ENCODE measurements around the gene RIPK1. TPM values are rescaled to one million over a fixed set of nuclear protein-coding genes. Genes with fewer than 3 reads are reported as not detected.

Gene RIPK1
- total RNA-seq, 1 experiment from 2014 or later: 19.1 TPM

- ChIA-PET CTCF (no interaction called here), RAD21 (ENCODE audit: low non-redundant PET in 1 of 2, low total read pairs in 2 of 2, uncharacterized antibody in 2 of 2, unreplicated experiment in 2 of 2) (no interaction called here), POLR2A (no interaction called here)
- no TSS peak for BruUV-seq (replicated peaks)
- no peak overlapping the region for H2AFZ ChIP-seq (ENCODE audit: low read depth, low read length, poor library complexity, severe bottlenecking)
- H3K4me3 ChIP-seq (replicated peaks in 1 of 2; ENCODE audit: low read depth in 1 of 2, low read length in 2 of 2): no peak overlapping the region
- ATAC-seq (no peak), DNase-seq (ENCODE audit: low read depth, low spot score) (no peak)
- no peaks in the 10 kb centered on the region for H3K9me2 ChIP-seq (ENCODE audit: insufficient read depth)
- intact Hi-C loops (cut with micrococcal nuclease): no loop called here
- no peak overlapping the region for H3K9ac ChIP-seq (ENCODE audit: low read length)
- no peak overlapping the region for H3K4me2 ChIP-seq (ENCODE audit: low read length)
- H3K36me3 ChIP-seq (ENCODE audit: control insufficient read depth in 1 of 2, insufficient read depth in 2 of 2, low read length in 2 of 2): peaks cover 3 to 21% of the 10 kb centered on the region in 2 experiments; a peak in 2 of 4 replicates
- H3K27me3 ChIP-seq (ENCODE audit: insufficient read depth, low read length): no peaks in the 10 kb centered on the region
- H3K27ac ChIP-seq (ENCODE audit: low read depth, low read length): no peak overlapping the region
- peaks cover 82% of the 10 kb centered on the region for H3K79me2 ChIP-seq (ENCODE audit: insufficient read depth, low read length)
- H3K4me1 ChIP-seq (ENCODE audit: control insufficient read depth in 1 of 2, insufficient read depth in 2 of 2, low read length in 2 of 2): peaks cover 0 to 10% of the 10 kb centered on the region in 2 experiments; a peak in 2 of 4 replicates
- no peaks in the 10 kb centered on the region for H3K9me3 ChIP-seq (ENCODE audit: control insufficient read depth in 1 of 2, insufficient read depth in 1 of 2, low read depth in 1 of 2, low read length in 2 of 2)
- no peak for TF ChIP-seq POLR2A (IDR thresholded peaks at IDR 0.05; ENCODE audit: borderline replicate concordance, extremely low read depth, insufficient read depth, insufficient read length)
- no peak for TF ChIP-seq ZFX (IDR thresholded peaks at IDR 0.05)
- TF ChIP-seq EGR1 (IDR thresholded peaks at IDR 0.05; ENCODE audit: low read depth): no peak
- H4K20me1 ChIP-seq (ENCODE audit: insufficient read depth): no peaks in the 10 kb centered on the region
Observed at GRCh38 chr6:3073382-3073781, 5.1 kb downstream of the RIPK1 start.

DNA sequence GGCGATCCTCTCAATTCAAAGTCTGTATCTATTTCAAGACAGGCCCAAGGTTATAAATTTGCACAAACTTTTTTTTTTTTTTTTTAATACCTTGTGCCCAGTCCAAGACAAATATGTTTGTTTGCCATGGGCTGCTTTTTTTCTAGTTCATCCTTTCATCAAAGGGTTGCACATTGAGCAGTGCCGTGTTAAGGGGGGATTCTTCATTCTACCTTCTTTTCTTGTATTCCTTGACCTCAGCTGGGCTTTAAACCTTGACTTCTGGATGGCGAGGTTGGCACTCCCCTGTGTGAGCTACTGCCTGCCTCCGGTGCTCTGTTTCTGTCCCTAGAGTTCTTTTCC is 7.4 kb downstream of the RIPK1 start:
- POLR2A ChIA-PET: no interaction called here
- Histone ChIP-seq H3K4me2 (ENCODE audit: low read length) (no peak overlapping the region), H3K27me3 (ENCODE audit: insufficient read depth, low read length) (no peaks in the 10 kb centered on the region), H3K4me1 (ENCODE audit: control insufficient read depth in 1 of 2, insufficient read depth in 2 of 2, low read length in 2 of 2) (no peaks in the 10 kb centered on the region), H4K20me1 (ENCODE audit: insufficient read depth) (no peaks in the 10 kb centered on the region), H3K36me3 (ENCODE audit: control insufficient read depth in 1 of 2, insufficient read depth in 2 of 2, low read length in 2 of 2) (peaks cover 13 to 37% of the 10 kb centered on the region in 2 experiments), H3K9ac (ENCODE audit: low read length) (no peak overlapping the region), H3K9me3 (ENCODE audit: control insufficient read depth in 1 of 2, insufficient read depth in 1 of 2, low read depth in 1 of 2, low read length in 2 of 2) (no peaks in the 10 kb centered on the region), H3K9me2 (ENCODE audit: insufficient read depth) (no peaks in the 10 kb centered on the region), H2AFZ (ENCODE audit: low read depth, low read length, poor library complexity, severe bottlenecking) (no peak overlapping the region), H3K27ac (ENCODE audit: low read depth, low read length) (no peak overlapping the region), H3K4me3 (replicated peaks in 1 of 2; ENCODE audit: low read depth in 1 of 2, low read length in 2 of 2) (no peak overlapping the region), H3K79me2 (ENCODE audit: insufficient read depth, low read length) (peaks cover 65% of the 10 kb centered on the region)
- RAD21 ChIA-PET (ENCODE audit: low non-redundant PET in 1 of 2, low total read pairs in 2 of 2, uncharacterized antibody in 2 of 2, unreplicated experiment in 2 of 2): no interaction called here
- ATAC-seq: no peak
- TF ChIP-seq CTCF (IDR thresholded peaks at IDR 0.05 in 2 of 3, conservative IDR thresholded peaks at IDR 0.05 in 1 of 3; ENCODE audit: borderline replicate concordance in 1 of 3, insufficient read depth in 1 of 3, low read depth in 2 of 3, low read length in 2 of 3): no peak
- TF ChIP-seq, protein P1, sequence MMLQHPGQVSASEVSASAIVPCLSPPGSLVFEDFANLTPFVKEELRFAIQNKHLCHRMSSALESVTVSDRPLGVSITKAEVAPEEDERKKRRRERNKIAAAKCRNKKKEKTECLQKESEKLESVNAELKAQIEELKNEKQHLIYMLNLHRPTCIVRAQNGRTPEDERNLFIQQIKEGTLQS (IDR thresholded peaks at IDR 0.05): no peak
- intact Hi-C loops (cut with micrococcal nuclease): no loop called here
- DNase-seq (ENCODE audit: low read depth, low spot score): no peak
- BruUV-seq (replicated peaks): no TSS peak
- CTCF ChIA-PET: no interaction called here

Data from HCT116 (cell line).